A673 (cell line): Measurements from ENCODE around the gene CERKL. TPM values are rescaled to one million over a fixed set of nuclear protein-coding genes. Genes with fewer than 3 reads are reported as not detected.
A peak's percentile ranks its signal among the peaks of the same experiment; 100 is the strongest.

Experiments used
- BruUV-seq: library from RNA; stranded (reverse); fragments of 400-500 nt; replicated peaks from 2 replicates; lab custom pipeline; 2021; lab: Mats Ljungman, UMichigan
- CTCF ChIA-PET: fragments of 300-600 bp; sonication (Branson Sonifier 250); formaldehyde crosslinking; loops from one replicate; lab custom pipeline; 2022; ENCODE audit warnings: antibody characterized with exemption; lab: Charles Lee
- POLR2A ChIA-PET: fragments of 300-600 bp; sonication (Branson Sonifier 250); formaldehyde crosslinking; loops from one replicate; lab custom pipeline; 2022; ENCODE audit warnings: antibody characterized with exemption; ENCODE audit not compliant: low non-redundant PET; lab: Charles Lee
- DNase-seq: peaks from one replicate; pipeline ENCODE4 v3.0.0-alpha.2; 2015; ENCODE audit warnings: low spot score
- H3K27ac ChIP-seq: fragments of 200-600 bp; sonication (generic); 2 replicates; pipeline ENCODE4 v1.5.1; 2016; ENCODE audit warnings: mixed run types, low read depth, mild to moderate bottlenecking, mixed read lengths, antibody characterized with exemption, low read length; ENCODE audit not compliant: poor library complexity, severe bottlenecking
- H3K27me3 ChIP-seq: fragments of 200-600 bp; sonication (generic); replicated peaks from 2 replicates; pipeline ENCODE4 v1.6.1; 2017; ENCODE audit warnings: mixed run types, low read depth, mild to moderate bottlenecking, mixed read lengths, antibody characterized with exemption, low read length; ENCODE audit not compliant: insufficient read depth, poor library complexity
- H3K36me3 ChIP-seq: fragments of 200-600 bp; sonication (generic); 2 replicates; pipeline ENCODE4 v1.6.1; 2016; ENCODE audit warnings: mixed run types, mild to moderate bottlenecking, mixed read lengths, antibody characterized with exemption, low read length; ENCODE audit not compliant: insufficient read depth, poor library complexity, severe bottlenecking
- H3K4me1 ChIP-seq: fragments of 200-600 bp; sonication (generic); 2 replicates; pipeline ENCODE4 v1.6.1; 2017; ENCODE audit warnings: mixed run types, mild to moderate bottlenecking, mixed read lengths, antibody characterized with exemption, low read length; ENCODE audit not compliant: insufficient read depth, poor library complexity, severe bottlenecking
- H3K4me3 ChIP-seq: fragments of 200-600 bp; sonication (generic); 2 replicates; pipeline ENCODE4 v1.5.1; 2016; ENCODE audit warnings: low read depth, mixed run types, mild to moderate bottlenecking, mixed read lengths, low read length; ENCODE audit not compliant: poor library complexity, severe bottlenecking
- H3K9me3 ChIP-seq: fragments of 200-600 bp; sonication (generic); 2 replicates; pipeline ENCODE4 v1.6.1; 2016; ENCODE audit warnings: mixed run types, low read depth, mild to moderate bottlenecking, mixed read lengths, antibody characterized with exemption, low read length; ENCODE audit not compliant: poor library complexity, severe bottlenecking
- EZH2 ChIP-seq: fragments of 200-600 bp; sonication (generic); IDR thresholded peaks from 2 replicates; pipeline ENCODE4 v1.6.1; 2017; ENCODE audit warnings: borderline replicate concordance, low read depth, mild to moderate bottlenecking, mixed read lengths, antibody characterized with exemption, low read length; ENCODE audit not compliant: poor library complexity, severe bottlenecking
- intact Hi-C: fragments of 100-400 bp; cut with micrococcal nuclease; formaldehyde crosslinking; loops from one replicate; pipeline ENCODE4 v1.10.0; 2022; ENCODE audit not compliant: unreplicated experiment
- total RNA-seq: library from RNA; stranded (reverse); gene quantifications from 2 replicates; pipeline ENCODE4 v1.2.3, GENCODE V29; 2021
- TF ChIP-seq, protein P1 (sequence below): fragments of 300-800, 200-600 bp; sonication (generic); conservative IDR thresholded peaks from 2 replicates; pipeline ENCODE4 v1.5.1; 2017; ENCODE audit warnings: low read depth, mild to moderate bottlenecking, antibody characterized with exemption, low read length, moderate library complexity, mixed read lengths

Gene CERKL
- total RNA-seq, 1 experiment from 2014 or later = 0.75 TPM

DNA sequence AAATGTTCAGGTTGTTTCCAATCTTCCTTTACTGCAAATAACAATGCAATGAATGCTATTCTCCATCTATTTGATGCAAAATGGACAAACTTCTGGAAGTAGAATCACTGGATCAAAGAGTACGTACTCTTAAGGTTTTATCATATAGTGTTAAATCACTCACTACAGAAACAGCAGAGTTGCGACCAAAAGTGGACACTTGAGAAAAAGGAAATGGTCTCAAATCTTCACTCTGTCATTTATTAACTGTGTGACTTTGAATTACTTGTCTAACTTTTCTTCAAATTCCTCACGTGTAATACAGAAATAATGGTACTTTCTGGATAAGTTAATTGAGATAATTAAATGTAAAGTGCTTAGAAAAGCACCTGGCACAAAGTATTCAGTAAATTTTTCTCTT is 78.1 kb downstream of the CERKL start:
- DNase-seq = no peak
- ChIA-PET POLR2A (no interaction called here), CTCF (no interaction called here)
- no peaks in the 10 kb centered on the region for H3K36me3 ChIP-seq
- no peaks in the 10 kb centered on the region for H3K27me3 ChIP-seq
- H3K4me1 ChIP-seq = peaks cover 10% of the 10 kb centered on the region
- H3K4me3 ChIP-seq = no peak overlapping the region
- no peak for TF ChIP-seq EZH2
- TF ChIP-seq, protein P1, sequence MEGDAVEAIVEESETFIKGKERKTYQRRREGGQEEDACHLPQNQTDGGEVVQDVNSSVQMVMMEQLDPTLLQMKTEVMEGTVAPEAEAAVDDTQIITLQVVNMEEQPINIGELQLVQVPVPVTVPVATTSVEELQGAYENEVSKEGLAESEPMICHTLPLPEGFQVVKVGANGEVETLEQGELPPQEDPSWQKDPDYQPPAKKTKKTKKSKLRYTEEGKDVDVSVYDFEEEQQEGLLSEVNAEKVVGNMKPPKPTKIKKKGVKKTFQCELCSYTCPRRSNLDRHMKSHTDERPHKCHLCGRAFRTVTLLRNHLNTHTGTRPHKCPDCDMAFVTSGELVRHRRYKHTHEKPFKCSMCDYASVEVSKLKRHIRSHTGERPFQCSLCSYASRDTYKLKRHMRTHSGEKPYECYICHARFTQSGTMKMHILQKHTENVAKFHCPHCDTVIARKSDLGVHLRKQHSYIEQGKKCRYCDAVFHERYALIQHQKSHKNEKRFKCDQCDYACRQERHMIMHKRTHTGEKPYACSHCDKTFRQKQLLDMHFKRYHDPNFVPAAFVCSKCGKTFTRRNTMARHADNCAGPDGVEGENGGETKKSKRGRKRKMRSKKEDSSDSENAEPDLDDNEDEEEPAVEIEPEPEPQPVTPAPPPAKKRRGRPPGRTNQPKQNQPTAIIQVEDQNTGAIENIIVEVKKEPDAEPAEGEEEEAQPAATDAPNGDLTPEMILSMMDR = no peak
- BruUV-seq = no TSS peak
- H3K27ac ChIP-seq = no peak overlapping the region
- H3K9me3 ChIP-seq = no peaks in the 10 kb centered on the region
- intact Hi-C loops = loop anchor here (10.0 kb wide), 3 partner anchors 106 to 1454 kb away; partner anchors contain the start of gene NEUROD1

DNA sequence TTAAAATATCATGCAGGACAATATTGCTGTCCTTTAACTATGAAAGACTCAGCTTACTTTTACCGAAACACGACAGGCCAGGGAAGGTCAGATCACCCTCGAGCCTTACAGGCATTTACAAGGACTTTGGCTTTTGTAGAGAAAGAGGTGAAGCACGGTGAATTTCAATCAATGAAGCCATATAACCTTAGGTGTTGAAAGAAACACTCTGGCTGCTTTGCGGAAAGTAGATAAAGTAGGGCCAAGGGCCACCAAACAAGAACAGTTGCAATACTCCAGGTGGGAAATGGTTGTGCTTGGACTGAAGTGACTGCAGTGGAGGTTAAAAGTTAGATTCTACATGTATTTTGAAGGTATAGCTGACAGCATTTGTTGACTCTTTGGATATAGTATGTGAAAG is 80.5 kb downstream of the CERKL start:
- TF ChIP-seq EZH2 = no peak
- TF ChIP-seq, protein P1 = no peak
- H3K27ac ChIP-seq = no peak overlapping the region
- no peaks in the 10 kb centered on the region for H3K27me3 ChIP-seq
- intact Hi-C loops = loop anchor here (10.0 kb wide), 3 partner anchors 108 to 1452 kb away; partner anchors contain the start of gene NEUROD1
- H3K4me3 ChIP-seq = no peak overlapping the region
- H3K36me3 ChIP-seq = no peaks in the 10 kb centered on the region
- no TSS peak for BruUV-seq
- peaks cover 13% of the 10 kb centered on the region for H3K4me1 ChIP-seq
- CTCF ChIA-PET = no interaction called here
- H3K9me3 ChIP-seq = no peaks in the 10 kb centered on the region
- POLR2A ChIA-PET = no interaction called here
- no peak for DNase-seq

DNA sequence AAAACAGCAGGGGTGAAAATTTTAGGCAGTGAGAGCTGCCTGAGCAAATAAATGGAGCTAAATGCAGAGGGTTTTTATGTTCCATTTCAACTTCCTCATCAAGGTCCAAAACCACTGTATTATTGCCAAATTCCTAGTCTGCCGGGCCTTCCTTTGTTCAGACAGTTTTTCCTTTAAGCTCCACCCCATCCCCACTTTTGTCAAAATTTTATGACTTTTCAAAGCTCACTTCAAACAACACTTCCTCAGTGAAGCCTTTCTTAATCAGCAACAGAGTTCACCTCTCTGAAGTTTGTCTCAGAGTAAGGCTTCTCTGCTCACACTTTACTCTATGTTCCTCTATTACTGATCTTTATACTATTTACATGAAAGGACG is 81.3 kb downstream of the CERKL start:
- ChIA-PET CTCF (interaction anchor here (1.8 kb wide), 1 partner anchor 140 kb away, joined by 6 read pairs; no protein-coding TSS in a partner anchor), POLR2A (no interaction called here)
- DNase-seq = peak; percentile 2
- H3K27ac ChIP-seq = no peak overlapping the region
- H3K4me1 ChIP-seq = peaks cover 13% of the 10 kb centered on the region
- H3K9me3 ChIP-seq = no peaks in the 10 kb centered on the region
- TF ChIP-seq, protein P1 = no peak
- TF ChIP-seq EZH2 = no peak
- no TSS peak for BruUV-seq
- no peaks in the 10 kb centered on the region for H3K27me3 ChIP-seq
- intact Hi-C loops = loop anchor here (10.0 kb wide), 3 partner anchors 109 to 1451 kb away; partner anchors contain the start of gene NEUROD1
- no peaks in the 10 kb centered on the region for H3K36me3 ChIP-seq
- no peak overlapping the region for H3K4me3 ChIP-seq
